Measurements from ENCODE around the gene MON2. TPM values are rescaled to one million over a fixed set of nuclear protein-coding genes. Genes with fewer than 3 reads are reported as not detected.
"Not testable (repeated sequence)": the region's sequence is repeated elsewhere in the genome, so short reads cannot be mapped to it uniquely, and the experiment has no call there.

Gene MON2
- total RNA-seq, 1 donor from 2014 or later, result 17.2 TPM

GRCh38 chr12:62552906-62553556 is 86.4 kb downstream of the MON2 start:
- Histone ChIP-seq H3K27me3 (ENCODE audit: low read depth) (no peaks in the 10 kb centered on the region), H3K4me1 (no peaks in the 10 kb centered on the region), H3K9me3 (replicated peaks) (no peaks in the 10 kb centered on the region), H3K36me3 (peaks cover 84% of the 10 kb centered on the region), H3K4me3 (no peak overlapping the region), H3K27ac (replicated peaks) (no peak overlapping the region)
- intact Hi-C loops (cut with micrococcal nuclease), result no loop called here
- no peak for TF ChIP-seq CTCF (IDR thresholded peaks at IDR 0.05; ENCODE audit: borderline replicate concordance)
- no peak for DNase-seq

- H3K27ac ChIP-seq (replicated peaks); H3K4me1 ChIP-seq; DNase-seq; H3K4me3 ChIP-seq; H3K9me3 ChIP-seq (replicated peaks); intact Hi-C loops (cut with micrococcal nuclease); H3K27me3 ChIP-seq (ENCODE audit: low read depth): not testable (repeated sequence)
- H3K36me3 ChIP-seq, result peaks cover 59% of the 10 kb centered on the region
Measured at GRCh38 chr12:62559366-62559765, 92.7 kb downstream of the MON2 start.

- H3K27ac ChIP-seq (replicated peaks), result no peak overlapping the region
- H3K27me3 ChIP-seq (ENCODE audit: low read depth), result no peaks in the 10 kb centered on the region
- no peaks in the 10 kb centered on the region for H3K9me3 ChIP-seq (replicated peaks)
- no peaks in the 10 kb centered on the region for H3K4me1 ChIP-seq
- H3K4me3 ChIP-seq, result no peak overlapping the region
- H3K36me3 ChIP-seq, result peaks cover 55% of the 10 kb centered on the region
- intact Hi-C loops (cut with micrococcal nuclease), result no loop called here
- no peak for DNase-seq
- TF ChIP-seq CTCF (IDR thresholded peaks at IDR 0.05; ENCODE audit: borderline replicate concordance), result no peak
Measured at GRCh38 chr12:62562846-62563245, 96.2 kb downstream of the MON2 start.

GRCh38 chr12:62575036-62575435 is 108.4 kb downstream of the MON2 start:
- Histone ChIP-seq H3K4me1 (no peaks in the 10 kb centered on the region), H3K27me3 (ENCODE audit: low read depth) (no peaks in the 10 kb centered on the region), H3K4me3 (no peak overlapping the region), H3K27ac (replicated peaks) (no peak overlapping the region), H3K36me3 (peaks cover 59% of the 10 kb centered on the region), H3K9me3 (replicated peaks) (no peaks in the 10 kb centered on the region)
- intact Hi-C loops (cut with micrococcal nuclease), result no loop called here
- no peak for DNase-seq
- TF ChIP-seq CTCF (IDR thresholded peaks at IDR 0.05; ENCODE audit: borderline replicate concordance), result no peak

- Histone ChIP-seq H3K27ac (replicated peaks) (no peak overlapping the region), H3K4me1 (peaks cover 2% of the 10 kb centered on the region), H3K36me3 (peaks cover 46% of the 10 kb centered on the region), H3K4me3 (no peak overlapping the region), H3K9me3 (replicated peaks) (no peaks in the 10 kb centered on the region), H3K27me3 (ENCODE audit: low read depth) (no peaks in the 10 kb centered on the region)
- TF ChIP-seq CTCF (IDR thresholded peaks at IDR 0.05; ENCODE audit: borderline replicate concordance), result no peak
- DNase-seq, result no peak
- intact Hi-C loops (cut with micrococcal nuclease), result no loop called here
Measured at GRCh38 chr12:62576503-62576902, 109.9 kb downstream of the MON2 start.

- peaks cover 4% of the 10 kb centered on the region for H3K4me1 ChIP-seq
- intact Hi-C loops (cut with micrococcal nuclease), result no loop called here
- no peak overlapping the region for H3K4me3 ChIP-seq
- TF ChIP-seq CTCF (IDR thresholded peaks at IDR 0.05; ENCODE audit: borderline replicate concordance), result no peak
- no peaks in the 10 kb centered on the region for H3K27me3 ChIP-seq (ENCODE audit: low read depth)
- no peak for DNase-seq
- H3K27ac ChIP-seq (replicated peaks), result no peak overlapping the region
- peaks cover 27% of the 10 kb centered on the region for H3K36me3 ChIP-seq
- H3K9me3 ChIP-seq (replicated peaks), result no peaks in the 10 kb centered on the region
Measured at GRCh38 chr12:62578726-62579125, 112.1 kb downstream of the MON2 start.
